C4-2B (cell line): Measurements from ENCODE around the gene SORBS2.

Experiments
- H3K27ac ChIP-seq: fragments of 450-650 bp; 2 replicates; pipeline ENCODE4 v1.5.1; 2017
- ZFX ChIP-seq: fragments of 450-650 bp; IDR thresholded peaks from 2 replicates; pipeline ENCODE4 v1.6.1; 2017
- TF ChIP-seq, protein P1 (sequence below): fragments of 450-650 bp; conservative IDR thresholded peaks from 2 replicates; pipeline ENCODE4 v1.5.1; 2017; ENCODE audit warnings: mild to moderate bottlenecking

The SORBS2 gene

DNA sequence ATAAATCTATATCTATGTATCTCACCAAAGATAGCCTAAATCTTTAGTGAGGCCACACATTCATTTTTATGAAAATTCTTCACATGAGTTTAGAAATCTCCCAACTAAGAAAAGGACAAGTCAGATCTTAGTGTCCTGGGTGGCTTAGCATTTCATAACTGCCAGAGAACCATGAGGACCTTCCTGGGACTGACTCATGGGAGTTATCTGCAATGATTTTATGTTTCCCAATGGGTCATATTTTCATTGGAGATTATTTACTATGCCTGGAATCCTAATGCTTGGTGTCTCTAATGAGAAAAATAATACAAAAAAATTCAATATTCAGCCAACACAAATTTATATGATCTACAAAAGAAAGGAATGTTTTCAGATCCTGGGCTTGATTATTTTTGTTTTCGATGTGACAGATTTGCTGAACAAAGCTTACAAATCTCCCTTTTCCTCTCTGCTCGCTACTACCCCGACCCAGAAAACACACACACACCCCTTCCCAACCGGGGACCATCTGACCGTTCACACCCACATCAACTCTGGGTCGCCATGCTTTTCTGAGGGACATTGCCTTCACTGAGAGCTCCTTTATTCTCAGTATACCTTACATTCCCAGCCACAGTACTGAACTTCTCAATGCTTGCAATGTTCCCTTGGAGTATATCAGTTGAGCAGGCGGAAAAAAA lies 40.1 kb downstream of the SORBS2 start:
- TF ChIP-seq, protein P1, sequence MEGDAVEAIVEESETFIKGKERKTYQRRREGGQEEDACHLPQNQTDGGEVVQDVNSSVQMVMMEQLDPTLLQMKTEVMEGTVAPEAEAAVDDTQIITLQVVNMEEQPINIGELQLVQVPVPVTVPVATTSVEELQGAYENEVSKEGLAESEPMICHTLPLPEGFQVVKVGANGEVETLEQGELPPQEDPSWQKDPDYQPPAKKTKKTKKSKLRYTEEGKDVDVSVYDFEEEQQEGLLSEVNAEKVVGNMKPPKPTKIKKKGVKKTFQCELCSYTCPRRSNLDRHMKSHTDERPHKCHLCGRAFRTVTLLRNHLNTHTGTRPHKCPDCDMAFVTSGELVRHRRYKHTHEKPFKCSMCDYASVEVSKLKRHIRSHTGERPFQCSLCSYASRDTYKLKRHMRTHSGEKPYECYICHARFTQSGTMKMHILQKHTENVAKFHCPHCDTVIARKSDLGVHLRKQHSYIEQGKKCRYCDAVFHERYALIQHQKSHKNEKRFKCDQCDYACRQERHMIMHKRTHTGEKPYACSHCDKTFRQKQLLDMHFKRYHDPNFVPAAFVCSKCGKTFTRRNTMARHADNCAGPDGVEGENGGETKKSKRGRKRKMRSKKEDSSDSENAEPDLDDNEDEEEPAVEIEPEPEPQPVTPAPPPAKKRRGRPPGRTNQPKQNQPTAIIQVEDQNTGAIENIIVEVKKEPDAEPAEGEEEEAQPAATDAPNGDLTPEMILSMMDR: no peak
- TF ChIP-seq ZFX: no peak
- no peak overlapping the region for H3K27ac ChIP-seq

DNA sequence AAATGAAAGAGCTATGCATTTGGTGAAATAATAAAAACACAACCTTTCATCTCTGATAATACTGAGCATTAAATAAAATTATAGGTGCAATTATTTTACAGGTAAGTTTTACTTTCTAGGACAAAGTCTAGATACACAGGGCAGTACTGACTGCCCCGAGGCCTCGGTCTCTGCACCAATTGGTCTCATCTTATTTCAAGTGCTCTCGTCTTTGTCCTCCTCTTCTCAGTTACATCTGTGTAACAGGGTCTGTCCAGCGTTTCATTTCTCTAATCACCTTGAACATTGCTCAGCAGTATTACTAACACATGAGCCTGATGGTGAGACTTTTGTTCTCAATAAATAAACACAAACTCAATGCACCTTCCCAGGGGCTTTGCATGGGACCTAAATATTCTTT lies 44.5 kb downstream of the SORBS2 start:
- no peak overlapping the region for H3K27ac ChIP-seq
- TF ChIP-seq, protein P1: no peak

DNA sequence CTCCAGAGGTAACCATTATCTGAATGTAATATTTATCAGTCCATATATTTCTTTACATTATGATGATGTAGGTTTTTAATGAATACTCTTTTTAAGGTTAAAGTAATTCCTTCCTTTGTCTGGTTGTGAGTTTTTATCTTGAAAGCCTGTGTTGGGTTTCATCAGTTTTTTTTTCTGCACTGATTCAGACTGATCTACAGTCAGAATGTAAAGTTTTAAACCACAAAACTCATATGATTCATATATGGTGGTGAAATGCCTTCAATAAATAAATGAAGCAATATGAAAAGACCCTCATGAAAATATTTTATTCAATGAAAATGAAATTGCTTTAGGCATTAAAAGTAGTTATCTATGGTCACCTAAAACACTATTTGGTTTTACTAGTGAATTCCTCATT lies 47.1 kb downstream of the SORBS2 start:
- H3K27ac ChIP-seq: no peak overlapping the region
- TF ChIP-seq ZFX: no peak
- TF ChIP-seq, protein P1: no peak

DNA sequence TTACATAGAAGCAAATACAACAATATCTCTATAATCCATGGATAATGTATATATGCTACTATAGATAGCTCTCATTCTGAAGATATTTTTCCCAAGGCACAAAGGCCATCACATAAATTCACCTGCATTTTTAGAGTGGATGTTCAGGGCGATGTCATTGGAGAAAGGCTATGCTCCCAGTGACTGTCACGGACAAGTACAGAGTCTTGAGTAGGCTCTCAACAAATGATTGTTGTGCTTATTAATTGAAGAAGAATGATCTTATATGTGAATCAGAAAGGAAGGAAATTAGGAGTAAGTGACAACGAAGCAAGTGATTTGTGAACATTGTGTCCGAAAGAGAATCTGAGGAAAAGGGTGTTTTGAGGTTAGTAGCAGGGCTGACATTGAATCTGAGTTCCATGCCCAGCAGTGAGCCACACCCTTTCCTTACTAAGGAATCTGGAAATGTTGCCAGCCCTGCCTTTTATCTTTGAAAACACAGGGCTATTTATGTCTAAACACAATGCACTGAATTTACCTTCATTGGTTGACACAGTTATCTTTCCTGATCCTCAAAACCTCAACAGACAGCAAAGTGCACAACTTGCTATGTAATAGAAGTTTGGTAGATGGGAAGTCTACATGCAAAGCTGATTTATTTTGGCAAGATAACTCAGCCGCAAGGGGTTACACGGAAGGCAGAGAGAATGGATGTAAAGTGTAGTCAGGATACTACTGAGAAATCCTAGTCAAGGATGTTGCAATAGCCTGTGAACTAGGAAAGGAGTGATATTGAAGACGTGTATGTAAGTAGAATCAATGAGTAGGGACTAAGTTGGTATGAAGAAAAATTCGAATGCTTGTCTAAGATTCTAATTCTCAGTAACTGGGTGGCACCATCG lies 50.4 kb downstream of the SORBS2 start:
- no peak overlapping the region for H3K27ac ChIP-seq
- TF ChIP-seq, protein P1: no peak
- no peak for TF ChIP-seq ZFX

DNA sequence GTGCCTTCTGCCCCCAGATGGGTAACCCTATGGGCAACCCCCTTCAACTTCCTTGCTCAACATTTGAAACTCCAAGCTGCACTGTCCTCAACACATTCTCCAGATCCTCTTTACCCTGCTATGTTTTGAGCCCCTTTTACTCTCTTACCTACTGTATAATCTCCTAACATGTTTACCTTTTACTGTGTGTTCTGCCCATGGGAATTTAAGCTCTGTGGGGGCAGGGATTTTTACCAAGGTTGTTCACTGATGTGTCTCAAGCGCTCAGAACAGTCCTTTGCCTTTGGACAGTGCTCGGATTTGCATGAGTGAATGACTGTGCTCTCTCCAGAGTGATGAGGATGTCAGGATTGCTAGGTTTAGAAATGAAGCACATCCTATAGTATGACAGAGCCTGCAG lies 53.2 kb downstream of the SORBS2 start:
- H3K27ac ChIP-seq: no peak overlapping the region
- TF ChIP-seq, protein P1: no peak
- TF ChIP-seq ZFX: no peak

DNA sequence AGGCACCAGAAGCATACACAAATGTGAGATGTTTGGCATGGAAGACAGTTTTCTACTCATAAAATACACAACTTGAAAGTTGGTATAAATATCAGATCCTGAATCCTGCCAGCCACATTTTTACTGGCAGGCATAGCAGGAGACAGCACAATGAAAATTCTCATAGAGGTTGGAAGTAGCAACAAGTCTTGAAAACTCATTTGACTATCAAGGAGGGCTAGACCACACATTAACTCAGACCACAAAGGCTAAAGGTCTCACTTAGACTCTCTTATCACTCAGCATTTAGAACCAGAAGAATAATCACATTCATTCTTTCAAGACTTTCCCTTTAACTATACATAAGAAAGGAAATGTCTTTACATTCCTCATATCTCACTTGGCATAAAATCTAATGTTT lies 56.5 kb downstream of the SORBS2 start:
- H3K27ac ChIP-seq: no peak overlapping the region
- TF ChIP-seq ZFX: no peak
- TF ChIP-seq, protein P1: no peak

DNA sequence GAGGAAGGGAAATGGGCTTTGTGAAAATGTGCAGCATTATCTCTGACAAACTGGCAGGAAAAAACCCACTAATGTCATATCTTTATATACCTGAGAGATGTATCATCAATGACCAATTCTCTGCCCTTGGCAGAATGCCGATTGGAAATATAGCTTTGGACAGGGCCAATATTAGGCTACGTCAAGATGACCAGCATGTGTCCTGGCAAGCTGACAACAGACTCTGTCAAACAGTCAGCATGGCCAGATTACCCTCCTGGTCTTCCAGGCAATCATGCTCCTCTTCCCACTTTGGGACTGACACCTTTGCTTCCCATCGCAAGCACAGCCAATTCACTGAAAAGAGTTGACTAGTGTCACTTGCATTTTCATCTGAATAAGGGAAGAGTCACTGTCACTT lies 57.0 kb downstream of the SORBS2 start:
- H3K27ac ChIP-seq: no peak overlapping the region
- TF ChIP-seq ZFX: no peak
- TF ChIP-seq, protein P1: no peak
